ENCODE results near the gene TTC34.

TTC34 gene

DNA sequence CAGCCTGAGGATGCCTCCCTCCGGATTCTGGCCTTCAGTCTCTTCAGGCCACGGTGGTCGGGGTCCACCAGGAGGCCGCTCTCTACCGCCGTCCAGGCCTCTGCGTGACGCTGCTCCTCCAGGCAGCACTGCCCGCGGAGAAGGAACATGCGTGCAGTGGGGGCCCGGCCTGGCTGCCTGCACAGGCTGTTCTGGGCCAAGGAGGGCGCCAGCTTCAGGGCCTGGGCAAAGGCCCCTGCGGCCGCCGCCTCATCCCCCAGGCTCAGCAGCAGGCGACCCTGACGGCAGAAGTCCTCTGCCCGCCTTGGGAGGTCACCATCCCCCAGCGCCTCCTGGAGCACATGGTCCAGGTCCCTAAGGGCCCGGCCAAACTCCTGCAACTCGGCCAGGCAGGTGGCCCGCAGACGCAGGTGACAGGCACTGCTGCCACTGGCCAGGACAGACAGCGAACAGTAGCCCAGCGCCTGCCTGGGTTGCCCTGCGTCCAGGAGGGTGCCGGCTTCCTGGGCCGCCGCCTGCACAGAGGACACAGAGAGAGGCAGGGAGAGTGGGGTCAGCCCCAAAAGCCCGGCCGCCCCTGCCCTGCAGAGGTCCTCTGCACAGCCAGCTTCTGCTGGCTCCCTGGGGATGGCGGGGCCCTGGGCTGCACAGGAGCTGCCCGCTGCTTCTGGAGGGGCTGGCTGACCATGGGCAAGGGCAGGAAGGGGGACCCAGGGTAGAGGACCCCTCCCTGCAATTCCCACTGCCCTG, 159.9 kb downstream of the TTC34 start:
- DNase-seq (ENCODE audit: low read depth): no peak
- peak overlapping the region; percentile 73 for H3K4me3 ChIP-seq (ENCODE audit: control insufficient read depth, low read depth, low read length)
- TF ChIP-seq CTCF (IDR thresholded peaks at IDR 0.05; ENCODE audit: control insufficient read depth, insufficient read depth, low read depth, low read length, missing control alignments): no peak

- TF ChIP-seq CTCF (IDR thresholded peaks at IDR 0.05; ENCODE audit: control insufficient read depth, insufficient read depth, low read depth, low read length, missing control alignments): no peak
- DNase-seq (ENCODE audit: low read depth): no peak
- H3K4me3 ChIP-seq (ENCODE audit: control insufficient read depth, low read depth, low read length): no peak overlapping the region
Observed at GRCh38 chr1:2640626-2641025, 160.9 kb downstream of the TTC34 start.

DNA sequence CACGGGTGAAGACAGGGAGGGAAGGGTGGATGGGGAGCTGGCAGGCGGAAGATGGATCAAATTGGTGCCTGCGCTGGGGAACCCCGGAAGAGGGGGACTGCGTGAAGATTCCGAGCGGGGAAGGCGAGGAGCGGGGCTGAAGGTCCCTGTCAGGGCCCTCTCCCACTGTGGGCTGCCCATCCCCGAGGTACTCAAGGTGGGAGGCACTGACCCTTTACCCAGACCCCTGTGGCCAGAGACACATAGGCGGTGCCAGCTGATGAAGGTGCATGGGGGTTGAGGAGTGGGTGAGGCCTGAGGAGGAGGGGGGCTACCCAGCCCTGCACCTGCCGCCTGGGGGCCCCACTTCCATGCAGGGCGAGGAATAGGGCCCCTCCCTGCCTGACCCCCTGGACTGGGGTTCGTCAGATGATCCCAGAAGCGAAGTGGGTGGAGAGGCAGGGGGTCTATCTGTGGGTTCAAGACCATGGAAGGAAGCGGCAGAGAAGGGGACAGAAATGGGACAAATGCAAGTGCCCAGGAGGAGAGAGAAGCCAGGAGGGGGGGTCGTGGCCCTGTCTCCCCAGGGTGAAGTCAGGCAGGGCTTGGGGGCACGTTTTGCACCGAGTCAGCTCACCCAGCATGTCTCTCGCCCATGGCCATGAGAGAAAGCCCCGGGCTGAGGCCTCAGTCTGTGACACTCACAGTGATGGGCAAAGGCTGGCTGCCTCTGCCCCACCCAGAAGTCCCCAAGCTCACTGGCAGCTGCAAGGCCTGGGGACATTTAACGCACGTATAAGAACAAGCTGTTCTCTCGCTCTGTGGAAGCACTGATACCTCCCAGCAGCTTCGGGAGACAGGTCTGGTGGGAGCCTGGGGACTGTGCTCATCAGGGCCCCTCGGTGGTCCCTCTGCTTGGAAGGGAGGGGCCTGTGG, 161.6 kb downstream of the TTC34 start:
- H3K4me3 ChIP-seq (ENCODE audit: control insufficient read depth, low read depth, low read length): no peak overlapping the region
- no peak for TF ChIP-seq CTCF (IDR thresholded peaks at IDR 0.05; ENCODE audit: control insufficient read depth, insufficient read depth, low read depth, low read length, missing control alignments)
- DNase-seq (ENCODE audit: low read depth): no peak

DNA sequence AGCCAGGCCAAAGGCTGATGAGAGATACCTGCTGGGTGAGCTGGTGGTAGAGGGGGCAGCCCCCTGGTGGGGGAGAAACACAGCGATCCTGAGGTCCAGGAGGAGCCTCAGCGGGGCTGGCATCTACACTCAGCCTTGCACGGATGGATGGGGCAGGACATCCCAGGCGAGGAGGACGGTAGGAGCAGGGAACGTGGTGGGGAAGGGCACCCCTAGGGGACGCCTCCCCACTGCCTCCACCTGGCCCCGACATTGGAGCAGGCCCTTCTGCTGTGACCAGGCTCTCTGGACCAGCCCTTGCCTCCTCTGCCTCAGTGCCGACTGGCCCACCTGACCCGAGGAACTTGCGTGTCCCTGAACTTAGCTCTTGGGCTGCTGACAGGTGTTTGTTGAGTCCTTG, 162.3 kb downstream of the TTC34 start:
- H3K4me3 ChIP-seq (ENCODE audit: control insufficient read depth, low read depth, low read length): no peak overlapping the region
- no peak for DNase-seq (ENCODE audit: low read depth)
- TF ChIP-seq CTCF (IDR thresholded peaks at IDR 0.05; ENCODE audit: control insufficient read depth, insufficient read depth, low read depth, low read length, missing control alignments): no peak

GRCh38 chr1:2638466-2639115, 162.9 kb downstream of the TTC34 start:
- TF ChIP-seq CTCF (IDR thresholded peaks at IDR 0.05; ENCODE audit: control insufficient read depth, insufficient read depth, low read depth, low read length, missing control alignments): no peak
- H3K4me3 ChIP-seq (ENCODE audit: control insufficient read depth, low read depth, low read length): no peak overlapping the region
- no peak for DNase-seq (ENCODE audit: low read depth)

GRCh38 chr1:2637442-2638145, 163.9 kb downstream of the TTC34 start:
- no peak for TF ChIP-seq CTCF (IDR thresholded peaks at IDR 0.05; ENCODE audit: control insufficient read depth, insufficient read depth, low read depth, low read length, missing control alignments)
- no peak for DNase-seq (ENCODE audit: low read depth)
- H3K4me3 ChIP-seq (ENCODE audit: control insufficient read depth, low read depth, low read length): no peak overlapping the region
